HepG2 (cell line): ENCODE results near the gene ST6GALNAC2. TPM values are rescaled to one million over a fixed set of nuclear protein-coding genes. Genes with fewer than 3 reads are reported as not detected.

Source experiments
- BATF2 ChIP-seq: sonication (generic); formaldehyde crosslinking; IDR thresholded peaks from 2 replicates; pipeline ENCODE4 v1.8.0; 2022; ENCODE audit warnings: mild to moderate bottlenecking, missing genetic modification reagents, moderate library complexity
- E2F1 ChIP-seq: sonication (generic); formaldehyde crosslinking; IDR thresholded peaks from 2 replicates; pipeline ENCODE4 v1.5.0; 2020; ENCODE audit warnings: missing genetic modification reagents
- MAFF ChIP-seq: IDR thresholded peaks from 2 replicates; pipeline ENCODE4 v1.6.1; 2011; ENCODE audit warnings: low read depth, low read length, improper control_type of control experiment
- MIXL1 ChIP-seq: IDR thresholded peaks from 2 replicates; pipeline ENCODE4 v1.6.1; 2016
- NFIB ChIP-seq: sonication (generic); formaldehyde crosslinking; IDR thresholded peaks from 2 replicates; pipeline ENCODE4 v1.9.0; 2021; ENCODE audit warnings: missing genetic modification reagents, mild to moderate bottlenecking, borderline replicate concordance
- RBFOX2 ChIP-seq: fragments of 200-400 bp; formaldehyde crosslinking; IDR thresholded peaks from 2 replicates; pipeline ENCODE4 v1.6.1; 2017; ENCODE audit warnings: low read depth, mild to moderate bottlenecking, low read length
- REPIN1 ChIP-seq: sonication (generic); formaldehyde crosslinking; IDR thresholded peaks from 2 replicates; pipeline ENCODE4 v1.8.0; 2022; ENCODE audit warnings: missing genetic modification reagents, low read depth, mild to moderate bottlenecking, borderline replicate concordance
- RFX1 ChIP-seq: fragments of 450-650 bp; IDR thresholded peaks from 2 replicates; pipeline ENCODE4 v1.6.1; 2017
- SMC3 ChIP-seq: IDR thresholded peaks from 2 replicates; pipeline ENCODE4 v1.6.1; 2011; ENCODE audit warnings: low read length, improper control_type of control experiment
- STAG1 ChIP-seq: sonication (generic); formaldehyde crosslinking; IDR thresholded peaks from 2 replicates; pipeline ENCODE4 v1.4.0; 2020; ENCODE audit warnings: missing genetic modification reagents
- TBP ChIP-seq: sonication (generic); formaldehyde crosslinking; IDR thresholded peaks from 2 replicates; pipeline ENCODE4 v1.5.0; 2020; ENCODE audit warnings: missing genetic modification reagents
- THAP7 ChIP-seq: sonication (generic); formaldehyde crosslinking; IDR thresholded peaks from 2 replicates; pipeline ENCODE4 v1.8.1; 2023; ENCODE audit warnings: mild to moderate bottlenecking, missing genetic modification reagents
- ZBTB42 ChIP-seq: sonication (generic); formaldehyde crosslinking; IDR thresholded peaks from 2 replicates; pipeline ENCODE4 v1.5.0; 2020; ENCODE audit warnings: mild to moderate bottlenecking, missing genetic modification reagents
- ZNF646 ChIP-seq: sonication (generic); formaldehyde crosslinking; IDR thresholded peaks from 2 replicates; pipeline ENCODE4 v1.9.0; 2021; ENCODE audit warnings: mild to moderate bottlenecking, missing genetic modification reagents
- polyA plus RNA-seq, 8 experiments: library from polyadenylated mRNA; depleted of rRNA in 3 of 8; stranded (reverse) in 7 of 8; unstranded in 1 of 8; fragments of >200 nt; fragmentation: Illumina TruSeq in 4 of 8; extraction: Trizol in 4 of 8; gene quantifications; 2 replicates each; pipeline versions ENCODE4 v1.2.1 to v1.2.3, GENCODE V29; 2011 to 2016; ENCODE audit warnings: low read depth in 4 of 8, missing spikeins in 1 of 8, mixed read lengths in 1 of 8; ENCODE audit not compliant: insufficient read depth in 1 of 8
- total RNA-seq, 5 experiments: library from RNA; depleted of rRNA; stranded (reverse); fragments of >200 nt; fragmentation: Illumina TruSeq; extraction: Trizol; gene quantifications; 2 replicates each; pipeline ENCODE4 v1.2.3, GENCODE V29; 2016; ENCODE audit warnings: low read depth in 1 of 5
- TF ChIP-seq, protein P1 (sequence below): sonication (generic); formaldehyde crosslinking; IDR thresholded peaks from 2 replicates; pipeline ENCODE4; 2020; ENCODE audit warnings: missing genetic modification reagents, mild to moderate bottlenecking, borderline replicate concordance

Gene ST6GALNAC2
- total and polyA plus RNA-seq, 2 of the 13 experiments (the other 11 are each of a cell fraction or from before 2014, with no cell fraction given): 0.12 to 0.49 TPM

DNA sequence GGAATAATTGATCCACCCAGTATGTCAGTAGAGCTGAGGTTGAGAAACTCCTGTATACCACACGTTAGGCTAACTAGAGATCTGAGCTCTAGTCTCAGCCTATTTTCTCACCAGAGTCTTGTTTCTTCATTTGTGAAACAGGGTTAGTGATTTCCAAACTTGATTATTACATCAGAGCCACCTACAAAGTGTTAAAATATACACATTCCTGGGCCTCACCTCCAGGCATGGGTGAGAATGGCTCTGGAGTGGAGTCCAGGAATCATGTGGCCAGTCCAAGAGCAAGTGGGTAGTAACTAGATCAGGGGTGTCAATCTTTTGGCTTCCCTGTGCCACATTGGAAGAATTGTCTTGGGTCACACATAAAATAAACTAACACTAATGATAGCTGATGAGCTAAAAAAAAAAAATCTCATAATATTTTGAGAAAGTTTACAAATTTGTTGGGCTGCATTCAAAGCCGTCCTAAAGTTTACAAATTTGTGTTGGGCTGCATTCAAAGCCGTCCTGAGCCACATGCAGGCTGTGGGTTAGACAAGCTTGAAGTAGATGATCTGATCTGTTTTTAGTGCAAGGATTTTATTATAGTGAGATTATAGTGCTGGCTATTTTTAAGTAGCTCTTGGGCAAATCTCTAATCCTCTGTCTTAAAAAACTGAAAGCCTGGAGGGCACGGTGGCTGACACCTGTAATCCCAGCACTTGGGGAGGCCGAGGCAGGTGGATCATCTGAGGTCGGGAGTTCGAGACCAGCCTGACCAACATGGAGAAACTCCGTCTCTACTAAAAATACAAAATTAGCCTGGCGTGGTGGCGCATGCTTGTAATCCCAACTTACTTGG lies 25.4 kb downstream of the ST6GALNAC2 start (continued):
- TF ChIP-seq NFIB (CRISPR knock-in tag): no peak
- no peak for TF ChIP-seq BATF2
- no peak for TF ChIP-seq SMC3
- TF ChIP-seq, protein P1, sequence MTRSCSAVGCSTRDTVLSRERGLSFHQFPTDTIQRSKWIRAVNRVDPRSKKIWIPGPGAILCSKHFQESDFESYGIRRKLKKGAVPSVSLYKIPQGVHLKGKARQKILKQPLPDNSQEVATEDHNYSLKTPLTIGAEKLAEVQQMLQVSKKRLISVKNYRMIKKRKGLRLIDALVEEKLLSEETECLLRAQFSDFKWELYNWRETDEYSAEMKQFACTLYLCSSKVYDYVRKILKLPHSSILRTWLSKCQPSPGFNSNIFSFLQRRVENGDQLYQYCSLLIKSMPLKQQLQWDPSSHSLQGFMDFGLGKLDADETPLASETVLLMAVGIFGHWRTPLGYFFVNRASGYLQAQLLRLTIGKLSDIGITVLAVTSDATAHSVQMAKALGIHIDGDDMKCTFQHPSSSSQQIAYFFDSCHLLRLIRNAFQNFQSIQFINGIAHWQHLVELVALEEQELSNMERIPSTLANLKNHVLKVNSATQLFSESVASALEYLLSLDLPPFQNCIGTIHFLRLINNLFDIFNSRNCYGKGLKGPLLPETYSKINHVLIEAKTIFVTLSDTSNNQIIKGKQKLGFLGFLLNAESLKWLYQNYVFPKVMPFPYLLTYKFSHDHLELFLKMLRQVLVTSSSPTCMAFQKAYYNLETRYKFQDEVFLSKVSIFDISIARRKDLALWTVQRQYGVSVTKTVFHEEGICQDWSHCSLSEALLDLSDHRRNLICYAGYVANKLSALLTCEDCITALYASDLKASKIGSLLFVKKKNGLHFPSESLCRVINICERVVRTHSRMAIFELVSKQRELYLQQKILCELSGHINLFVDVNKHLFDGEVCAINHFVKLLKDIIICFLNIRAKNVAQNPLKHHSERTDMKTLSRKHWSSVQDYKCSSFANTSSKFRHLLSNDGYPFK (CRISPR knock-in tag): no peak
- no peak for TF ChIP-seq STAG1 (CRISPR knock-in tag)
- TF ChIP-seq ZNF646 (CRISPR knock-in tag): no peak
- no peak for TF ChIP-seq RFX1
- TF ChIP-seq ZBTB42: no peak
- TF ChIP-seq TBP (CRISPR knock-in tag): no peak
- TF ChIP-seq RBFOX2: no peak
- TF ChIP-seq MAFF: no peak
- TF ChIP-seq E2F1 (CRISPR knock-in tag): no peak
- TF ChIP-seq MIXL1 (CRISPR knock-in tag): no peak
- TF ChIP-seq THAP7 (CRISPR knock-in tag): no peak
- TF ChIP-seq REPIN1: no peak
